Activated T-helper 1 cell treated with Interleukin-2 at 50 U/mL for 16 hours (primary cell): ENCODE results near the gene APELA.
"Not testable (repeated sequence)": the region's sequence is repeated elsewhere in the genome, so short reads cannot be mapped to it uniquely, and the experiment has no call there.

ENCODE experiments used
- DNase-seq: peaks from one replicate; pipeline ENCODE4 v3.0.0-alpha.2; 2020; ENCODE audit warnings: low read depth

APELA gene

DNA sequence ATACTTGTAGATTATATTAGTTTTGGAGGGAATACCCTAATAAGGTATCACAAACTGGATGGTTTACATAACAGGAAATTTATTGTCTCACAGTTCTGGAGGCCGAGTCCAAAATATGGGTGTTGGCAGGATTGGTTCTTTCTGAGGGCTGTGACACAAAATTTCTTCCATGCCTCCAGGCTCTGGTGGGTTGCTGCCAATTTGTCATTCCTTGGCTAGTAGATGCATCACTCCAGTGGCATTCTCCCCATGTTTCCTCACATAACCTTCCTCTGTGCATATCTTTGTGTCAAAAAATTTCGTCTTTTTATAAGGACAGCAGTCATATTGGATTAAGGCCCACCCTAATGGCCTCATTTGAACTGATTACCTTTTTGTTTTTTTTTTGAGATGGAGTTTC, 49.3 kb downstream of the APELA start:
- DNase-seq: no peak

DNA sequence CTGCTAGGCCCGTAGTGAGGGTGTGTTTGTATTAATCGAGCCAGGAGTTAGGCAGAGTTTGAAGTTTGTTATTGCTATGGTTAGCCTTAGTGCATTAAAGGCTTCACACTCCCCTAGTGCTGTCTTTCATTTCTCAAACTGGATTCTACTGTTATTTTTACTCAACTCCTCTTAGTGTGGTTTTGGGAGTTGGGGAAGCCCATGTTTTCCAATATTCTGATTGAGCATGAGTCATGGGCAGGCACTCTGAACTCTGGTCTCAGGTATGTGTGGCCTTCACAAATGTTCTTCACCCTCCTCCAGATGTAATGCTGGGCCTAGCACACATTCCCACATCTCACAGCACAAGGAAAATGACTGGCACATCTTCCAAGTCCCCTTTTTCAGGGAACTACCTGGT, 50.1 kb downstream of the APELA start:
- not testable (repeated sequence) for DNase-seq

DNA sequence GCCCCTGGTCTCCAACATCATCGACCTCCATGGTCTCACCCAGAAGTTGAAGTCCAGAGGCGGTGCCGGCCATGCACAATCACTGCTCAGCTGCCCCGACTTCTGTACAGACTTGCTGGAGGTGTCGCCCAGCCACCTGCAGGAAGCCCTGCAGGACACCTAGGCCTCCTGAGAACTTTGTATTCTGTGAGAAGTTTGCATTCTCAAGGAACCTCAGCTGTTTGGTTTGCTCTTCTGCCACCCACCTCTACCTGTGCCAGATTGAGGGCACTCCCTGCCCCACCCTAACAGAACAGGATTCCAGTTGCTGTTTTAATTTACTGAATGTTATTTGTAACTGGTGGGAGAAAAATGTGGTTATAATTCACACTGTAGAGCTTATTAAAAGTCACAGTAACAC, 53.7 kb downstream of the APELA start:
- DNase-seq: no peak

DNA sequence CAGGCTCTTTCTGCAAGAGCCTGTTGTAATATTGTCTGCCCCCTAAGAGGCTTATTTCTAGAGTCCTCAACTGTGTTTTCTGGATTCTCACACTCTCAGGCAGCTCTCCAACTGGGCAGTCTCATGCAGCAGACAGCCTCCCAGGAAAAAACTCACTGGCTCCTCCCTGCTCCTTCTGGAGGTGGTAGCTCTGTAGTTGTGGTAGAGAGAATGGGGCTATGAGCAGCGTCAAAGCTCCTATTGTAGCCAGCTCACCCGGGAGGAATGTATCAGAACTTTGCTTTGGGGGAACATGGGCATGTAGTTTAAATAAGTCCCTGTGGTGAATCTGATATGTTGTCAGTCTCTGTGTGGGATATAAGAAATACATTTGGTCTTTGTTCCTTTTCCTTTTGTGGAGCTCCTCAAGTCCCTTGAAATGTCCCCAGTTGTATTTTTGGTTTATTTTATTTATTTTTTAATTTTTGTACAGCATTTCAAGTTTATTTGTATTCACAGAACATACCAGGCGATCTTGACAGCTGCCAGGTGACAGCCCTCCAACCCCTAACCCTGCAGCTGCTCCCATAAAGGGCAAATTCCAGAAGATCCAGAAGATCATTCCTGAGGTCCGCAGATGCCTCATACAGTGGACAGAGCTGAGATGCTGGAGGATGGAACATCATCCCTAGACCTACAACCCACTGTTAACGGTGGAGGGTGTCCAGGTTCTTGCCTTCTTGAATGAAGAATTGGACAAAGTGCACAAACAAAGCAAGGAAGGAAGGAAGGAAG, 54.8 kb downstream of the APELA start:
- no peak for DNase-seq

DNA sequence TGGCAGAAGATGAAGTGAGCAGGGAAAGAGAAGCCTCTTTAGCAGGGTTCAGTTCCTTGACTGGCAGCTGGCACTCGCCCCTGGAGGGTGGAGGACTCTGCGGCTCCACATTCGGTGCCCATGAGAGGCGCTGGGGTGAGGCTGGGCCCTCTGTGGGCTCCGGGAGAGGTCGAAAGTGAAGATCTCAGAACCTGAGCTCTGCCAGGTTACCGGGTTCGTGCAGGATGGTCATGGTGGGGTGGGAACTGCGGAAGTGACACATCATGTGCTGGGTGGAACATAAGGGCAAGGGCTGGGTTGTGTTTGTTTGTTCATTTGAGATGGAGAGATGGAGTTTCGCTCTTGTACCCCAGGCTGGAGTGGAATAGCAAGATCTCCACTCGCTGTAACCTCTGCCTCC, 56.3 kb downstream of the APELA start:
- DNase-seq: no peak

DNA sequence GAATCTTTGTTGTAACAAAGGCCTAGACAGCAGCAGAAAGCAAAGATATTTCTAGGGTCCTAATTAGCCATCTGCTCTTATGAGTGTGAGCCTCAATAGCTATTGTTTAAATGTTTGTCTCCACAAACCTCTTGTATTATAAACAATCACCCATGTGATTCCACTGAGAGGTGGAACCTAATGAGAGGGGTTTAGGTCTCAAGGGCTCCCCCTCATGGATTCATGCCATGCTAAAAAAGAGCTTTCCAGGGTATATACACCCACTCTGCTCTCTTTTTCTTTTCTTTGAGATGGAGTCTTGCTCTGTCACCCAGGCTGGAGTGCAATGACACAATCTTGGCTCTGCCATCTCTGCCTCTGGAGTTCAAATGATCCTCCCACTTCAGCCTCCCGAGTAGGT, 58.4 kb downstream of the APELA start:
- no peak for DNase-seq

DNA sequence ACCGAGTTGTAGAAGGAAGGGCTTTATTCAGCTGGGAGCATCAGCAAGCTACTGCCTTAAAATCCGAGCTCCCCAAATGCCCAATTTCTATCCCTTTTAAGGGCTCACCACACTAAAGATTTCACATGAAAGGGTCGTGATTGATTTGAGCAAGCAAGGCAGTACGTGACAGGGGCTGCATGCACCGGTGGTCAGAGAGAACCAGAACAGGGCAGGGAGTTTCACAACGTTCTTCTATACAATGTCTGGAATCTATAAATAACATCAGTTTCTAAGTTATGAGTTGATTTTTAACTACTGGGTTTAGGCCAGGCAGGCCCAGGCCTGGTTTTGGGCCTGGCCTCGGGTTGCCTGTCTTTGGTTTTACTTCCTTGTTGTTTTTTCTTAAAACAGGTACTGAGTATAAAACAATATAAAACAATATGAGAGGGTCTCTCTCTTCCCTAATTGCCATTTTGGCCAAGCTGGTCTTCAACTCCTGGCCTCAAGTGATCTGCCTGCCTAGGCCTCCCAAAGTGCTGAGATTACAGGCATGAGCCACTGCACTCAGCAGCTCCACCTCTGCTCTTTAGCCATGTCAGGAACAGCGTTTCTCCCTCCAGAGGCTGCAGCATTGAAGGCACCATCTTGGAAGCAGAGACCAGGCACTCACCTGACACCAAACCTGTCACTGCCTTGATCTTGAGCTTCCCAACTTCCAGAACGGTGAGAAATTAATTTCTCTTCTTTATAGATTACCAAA, 59.1 kb downstream of the APELA start:
- DNase-seq: not testable (repeated sequence)

DNA sequence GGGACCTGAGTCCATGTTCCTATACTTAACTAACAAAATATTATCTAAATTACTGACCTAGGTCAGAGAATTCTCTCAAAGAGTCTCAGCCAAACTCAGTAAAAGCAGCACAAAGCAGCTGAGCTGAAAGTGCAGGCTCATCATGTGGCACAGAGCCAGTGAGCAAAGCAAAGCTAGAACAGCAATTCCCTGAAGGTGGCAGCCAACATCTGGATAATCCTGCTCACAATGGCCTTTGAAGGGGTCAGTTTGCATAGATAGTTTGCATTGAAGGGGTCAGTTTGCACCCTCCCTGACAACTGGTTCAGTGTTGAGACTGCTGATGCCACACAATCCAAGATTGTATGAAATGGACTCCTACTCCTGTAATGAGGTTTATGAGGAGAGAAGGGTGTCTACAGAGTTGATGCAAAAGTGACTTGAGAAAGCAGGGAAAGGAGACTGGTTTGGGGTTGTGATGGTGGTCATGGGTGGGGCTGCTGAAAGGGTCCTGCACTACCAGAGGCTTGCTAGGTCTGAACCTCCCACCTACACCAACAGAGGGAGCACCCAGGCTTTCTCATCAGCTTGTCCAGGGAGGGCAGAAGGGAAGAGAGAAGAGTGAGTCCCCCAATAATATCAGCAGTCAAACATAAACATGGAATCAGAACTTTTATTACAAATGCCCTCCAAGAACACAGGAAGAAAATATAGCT, 60.7 kb downstream of the APELA start:
- no peak for DNase-seq

DNA sequence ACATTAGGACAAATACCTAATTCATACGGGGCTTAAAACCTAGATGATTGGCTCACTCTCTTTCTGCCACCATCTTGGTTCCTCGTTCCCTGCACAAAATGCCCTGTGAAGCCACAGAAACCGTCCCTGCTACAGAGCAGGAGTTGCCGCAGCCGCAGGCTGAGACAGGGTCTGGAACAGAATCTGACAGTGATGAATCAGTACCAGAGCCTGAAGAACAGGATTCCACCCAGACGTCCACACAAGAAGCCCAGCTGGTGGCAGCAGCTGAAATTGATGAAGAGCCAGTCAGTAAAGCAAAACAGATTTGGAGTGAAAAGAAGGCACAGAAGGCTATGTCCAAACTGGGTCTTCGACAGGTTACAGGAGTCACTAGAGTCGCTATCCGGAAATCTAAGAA, 66.2 kb downstream of the APELA start:
- no peak for DNase-seq

DNA sequence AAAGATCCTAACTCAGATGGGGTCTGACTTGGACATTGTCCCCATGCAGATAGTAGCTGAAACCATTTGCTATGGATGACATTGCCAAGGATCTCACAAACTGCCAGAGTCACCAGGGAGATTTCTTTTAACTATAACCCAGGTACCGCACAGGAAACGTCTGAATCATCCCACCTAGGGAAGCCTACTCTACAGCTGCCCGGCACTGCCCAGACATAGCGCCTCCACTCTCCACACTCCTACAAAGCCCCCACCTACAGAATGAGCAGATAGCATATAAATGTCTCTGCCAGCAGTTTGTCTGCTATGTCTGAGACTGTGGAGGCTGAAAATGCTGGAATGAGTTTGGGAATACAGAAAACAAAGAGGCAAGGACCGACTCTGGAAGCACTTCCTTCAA, 68.2 kb downstream of the APELA start:
- DNase-seq: no peak

DNA sequence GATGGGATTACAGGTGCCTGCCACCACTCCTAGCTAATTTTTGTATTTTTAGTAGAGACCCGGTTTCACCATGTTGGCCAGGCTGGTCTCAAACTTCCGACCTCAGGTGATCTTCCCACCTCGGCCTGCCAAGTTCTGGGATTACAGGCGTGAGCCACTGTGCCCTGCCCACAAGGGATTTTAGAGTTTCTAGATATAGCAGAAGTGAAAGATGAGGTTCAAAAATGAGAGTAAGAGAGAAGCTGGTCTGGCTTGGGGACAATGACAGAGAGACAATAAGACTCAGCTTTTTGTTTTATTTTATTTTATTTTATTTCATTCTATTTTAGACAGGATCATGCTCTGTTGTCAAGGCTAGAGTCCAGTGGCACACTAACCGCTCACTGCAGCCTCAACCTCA, 69.8 kb downstream of the APELA start:
- DNase-seq: no peak
